Measurements from ENCODE around the gene NAP1L4.
"Not testable (repeated sequence)": the region's sequence is repeated elsewhere in the genome, so short reads cannot be mapped to it uniquely, and the experiment has no call there.

NAP1L4 gene

GRCh38 chr11:2955906-2956476 lies 36.1 kb downstream of the NAP1L4 start:
- DNase-seq = no peak

- no peak for DNase-seq
Measured at GRCh38 chr11:2954263-2954662, 37.9 kb downstream of the NAP1L4 start.

GRCh38 chr11:2952290-2952689 lies 39.8 kb downstream of the NAP1L4 start:
- DNase-seq = no peak

- DNase-seq = no peak
Measured at GRCh38 chr11:2951231-2952110, 40.7 kb downstream of the NAP1L4 start.

GRCh38 chr11:2950825-2951224 lies 41.3 kb downstream of the NAP1L4 start:
- DNase-seq = no peak

GRCh38 chr11:2949920-2950319 lies 42.2 kb downstream of the NAP1L4 start:
- no peak for DNase-seq

- no peak for DNase-seq
Measured at GRCh38 chr11:2947744-2948143, 44.4 kb downstream of the NAP1L4 start.

- DNase-seq = no peak
Measured at GRCh38 chr11:2945757-2946287, 46.3 kb downstream of the NAP1L4 start.

- DNase-seq = no peak
Measured at GRCh38 chr11:2945031-2945756, 46.9 kb downstream of the NAP1L4 start.

GRCh38 chr11:2944530-2944929 lies 47.6 kb downstream of the NAP1L4 start:
- no peak for DNase-seq

GRCh38 chr11:2943711-2944118 lies 48.4 kb downstream of the NAP1L4 start:
- no peak for DNase-seq

GRCh38 chr11:2942872-2943710 lies 49.0 kb downstream of the NAP1L4 start:
- DNase-seq = no peak

GRCh38 chr11:2942447-2942846 lies 49.7 kb downstream of the NAP1L4 start:
- no peak for DNase-seq

GRCh38 chr11:2940921-2941821 lies 51.0 kb downstream of the NAP1L4 start:
- DNase-seq = no peak

GRCh38 chr11:2940147-2940920 lies 51.8 kb downstream of the NAP1L4 start:
- no peak for DNase-seq

GRCh38 chr11:2938458-2939418 lies 53.4 kb downstream of the NAP1L4 start:
- not testable (repeated sequence) for DNase-seq

GRCh38 chr11:2937641-2938457 lies 54.3 kb downstream of the NAP1L4 start:
- not testable (repeated sequence) for DNase-seq

- DNase-seq = no peak
Measured at GRCh38 chr11:2934611-2935239, 57.4 kb downstream of the NAP1L4 start.
